ENCODE data around the gene ARHGAP4. TPM values are rescaled to one million over a fixed set of nuclear protein-coding genes. Genes with fewer than 3 reads are reported as not detected.

ARHGAP4 gene
- total and polyA plus RNA-seq, 10 of the 15 experiments (the other 5 are each of a cell fraction or from before 2014, with no cell fraction given): 0.71 to 120 (median 44.3) TPM

GRCh38 chrX:153913701-153914100, 12.4 kb downstream of the ARHGAP4 start:
- ChIA-PET CTCF (no interaction called here), RAD21 (ENCODE audit: unreplicated experiment) (no interaction called here), POLR2A (no interaction called here), SMC1A (ENCODE audit: uncharacterized antibody, unreplicated experiment) (interaction anchor here (0.6 kb wide), 1 partner anchor 18 kb away, joined by 4 read pairs; no protein-coding TSS in a partner anchor)
- H3K9ac ChIP-seq (ENCODE audit: control insufficient read depth, insufficient read depth, low read length): no peak overlapping the region
- FAIRE-seq: no peak
- H3K79me2 ChIP-seq (ENCODE audit: control insufficient read depth, insufficient read depth, low read length): no peaks in the 10 kb centered on the region
- H4K20me1 ChIP-seq (ENCODE audit: control insufficient read depth, insufficient read depth): no peaks in the 10 kb centered on the region
- no peak for DNase-seq (ENCODE audit: low read depth, low spot score)
- H3K4me1 ChIP-seq (ENCODE audit: control insufficient read depth, insufficient read depth, low read length): no peaks in the 10 kb centered on the region
- H2AFZ ChIP-seq (ENCODE audit: control insufficient read depth, low read depth, low read length): no peak overlapping the region
- no peaks in the 10 kb centered on the region for H3K27me3 ChIP-seq (replicated peaks in 1 of 2; ENCODE audit: control insufficient read depth in 2 of 2, insufficient read depth in 2 of 2, low read length in 1 of 2)
- 88% methylated on average over 15 of the region's 17 CpGs for WGBS (ENCODE audit: insufficient coverage, insufficient replicate concordance, low lambda C conversion rate, missing lambda C conversion rate)
- BruUV-seq (replicated peaks): no TSS peak
- intact Hi-C loops (cut with micrococcal nuclease; ENCODE audit: unreplicated experiment): no loop called here
- in situ Hi-C loops (cut with MboI): no loop called here
- peaks cover 0 to 3% of the 10 kb centered on the region in 2 experiments; a peak in 2 of 4 replicates for H3K36me3 ChIP-seq (ENCODE audit: control insufficient read depth in 2 of 2, insufficient read depth in 2 of 2, low read length in 1 of 2)
- no peak overlapping the region for H3K4me3 ChIP-seq
- ATAC-seq: no peak
- H3K9me3 ChIP-seq (replicated peaks; ENCODE audit: control insufficient read depth, insufficient read depth, low read length): no peaks in the 10 kb centered on the region
- no peak overlapping the region for H3K4me2 ChIP-seq (ENCODE audit: control insufficient read depth, insufficient read depth)
- TF ChIP-seq RUNX3 (IDR thresholded peaks at IDR 0.05; ENCODE audit: low read length): no peak
- no peak for TF ChIP-seq RBBP5 (conservative IDR thresholded peaks at IDR 0.05)
- no peak for TF ChIP-seq DPF2 (IDR thresholded peaks at IDR 0.05)
- no peak for TF ChIP-seq SMC3 (IDR thresholded peaks at IDR 0.05; ENCODE audit: borderline replicate concordance, low read length)
- TF ChIP-seq NFIC (IDR thresholded peaks at IDR 0.05; ENCODE audit: low read depth, low read length): no peak
- no peak for TF ChIP-seq POLR2A (IDR thresholded peaks at IDR 0.05; ENCODE audit: low read depth, low read length)
- no peak for TF ChIP-seq CREB1 (IDR thresholded peaks at IDR 0.05; ENCODE audit: low read depth)
- no peak for TF ChIP-seq SPI1 (IDR thresholded peaks at IDR 0.05; ENCODE audit: borderline replicate concordance, insufficient read depth, low read depth, low read length)
- no peak for TF ChIP-seq ELK1 (IDR thresholded peaks at IDR 0.05; ENCODE audit: low read depth, low read length)
- TF ChIP-seq TARDBP (IDR thresholded peaks at IDR 0.05; ENCODE audit: borderline replicate concordance): no peak
- H3K27ac ChIP-seq (ENCODE audit: control insufficient read depth, insufficient read depth): no peak overlapping the region

Measured in GM12878 (cell line).